KOPT-K1 (cell line): ENCODE data around the gene FAH.

Experiments
- H3K27ac ChIP-seq: fragments of 200-600 bp; sonication (generic); 2 replicates; pipeline ENCODE4 v1.5.1; 2016; ENCODE audit warnings: antibody characterized with exemption, mild to moderate bottlenecking, low read depth, low read length; ENCODE audit not compliant: poor library complexity, severe bottlenecking
- H3K36me3 ChIP-seq: fragments of 200-600 bp; sonication (generic); 2 replicates; pipeline ENCODE4 v1.5.1; 2017; ENCODE audit warnings: antibody characterized with exemption, mild to moderate bottlenecking, low read length, moderate library complexity; ENCODE audit not compliant: insufficient read depth
- H3K9me3 ChIP-seq: fragments of 200-600 bp; sonication (generic); 2 replicates; pipeline ENCODE4 v1.5.1; 2017; ENCODE audit warnings: antibody characterized with exemption, low read length, mild to moderate bottlenecking; ENCODE audit not compliant: insufficient read depth, poor library complexity, severe bottlenecking

Gene FAH

DNA sequence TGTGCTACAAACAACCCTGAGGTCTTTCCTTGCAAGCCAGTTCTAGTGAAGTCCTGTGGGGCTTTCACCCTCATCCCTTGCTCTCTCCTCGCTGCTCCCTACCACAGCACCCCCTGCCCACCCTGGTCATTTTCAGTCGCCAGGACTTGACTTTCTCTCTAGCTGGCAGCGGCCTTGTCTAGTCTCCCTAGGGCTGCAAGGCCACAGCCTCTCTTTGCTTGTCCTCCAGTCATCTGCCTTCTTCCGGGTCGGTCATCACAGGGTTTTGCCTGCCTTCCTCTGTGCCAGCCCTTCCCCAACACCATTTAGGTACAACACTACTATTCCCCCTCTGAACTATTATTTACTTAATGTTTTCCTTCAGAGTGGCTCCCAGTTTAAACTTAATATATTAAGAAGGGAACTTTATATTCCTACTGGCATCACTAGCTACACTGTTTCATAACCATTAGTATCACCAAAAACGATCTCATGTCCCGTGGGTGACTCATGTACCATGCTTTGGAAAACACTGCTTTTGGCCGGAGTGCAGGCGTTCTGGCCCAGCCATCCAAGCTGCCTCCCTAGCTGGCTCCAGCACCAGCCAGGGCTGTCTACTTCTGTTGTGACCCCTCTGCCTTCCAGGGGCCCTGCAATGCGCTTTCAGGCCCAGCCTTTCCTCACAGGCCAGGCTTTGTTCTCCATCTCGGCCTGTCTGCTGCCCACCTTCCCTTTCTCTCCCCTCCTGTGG, 21.4 kb downstream of the FAH start:
- H3K27ac ChIP-seq, result no peak overlapping the region
- H3K36me3 ChIP-seq, result peaks cover 14% of the 10 kb centered on the region
- H3K9me3 ChIP-seq, result no peaks in the 10 kb centered on the region

GRCh38 chr15:80175436-80175835, 22.6 kb downstream of the FAH start:
- no peaks in the 10 kb centered on the region for H3K9me3 ChIP-seq
- no peak overlapping the region for H3K27ac ChIP-seq
- peaks cover 25% of the 10 kb centered on the region for H3K36me3 ChIP-seq

DNA sequence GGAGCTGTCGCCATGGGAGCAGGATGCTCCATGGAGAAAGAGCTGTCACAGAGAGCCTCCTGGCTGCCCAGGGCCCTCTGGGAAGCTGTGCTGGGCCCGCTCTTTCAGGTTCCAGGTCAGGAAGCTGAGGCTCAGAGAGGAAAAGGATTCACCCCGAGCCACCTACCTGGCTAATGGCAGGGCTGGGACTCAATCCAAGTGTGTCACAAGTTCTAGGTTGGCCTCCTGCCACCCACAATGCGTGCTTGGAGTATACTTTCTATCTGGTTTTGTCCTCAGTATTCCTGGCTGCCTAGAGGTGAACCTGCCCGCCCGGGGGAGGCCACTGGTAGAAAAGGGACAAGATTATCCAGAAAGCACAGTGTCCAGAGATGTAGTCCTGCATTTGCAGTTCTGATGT, 23.6 kb downstream of the FAH start:
- Histone ChIP-seq H3K27ac (no peak overlapping the region), H3K36me3 (peaks cover 35% of the 10 kb centered on the region)

GRCh38 chr15:80177156-80177555, 24.4 kb downstream of the FAH start:
- no peak overlapping the region for H3K27ac ChIP-seq
- H3K9me3 ChIP-seq, result no peaks in the 10 kb centered on the region
- peaks cover 43% of the 10 kb centered on the region for H3K36me3 ChIP-seq

More for the DNA sequence above, 23.6 kb downstream of the FAH start:
- H3K9me3 ChIP-seq, result no peaks in the 10 kb centered on the region

DNA sequence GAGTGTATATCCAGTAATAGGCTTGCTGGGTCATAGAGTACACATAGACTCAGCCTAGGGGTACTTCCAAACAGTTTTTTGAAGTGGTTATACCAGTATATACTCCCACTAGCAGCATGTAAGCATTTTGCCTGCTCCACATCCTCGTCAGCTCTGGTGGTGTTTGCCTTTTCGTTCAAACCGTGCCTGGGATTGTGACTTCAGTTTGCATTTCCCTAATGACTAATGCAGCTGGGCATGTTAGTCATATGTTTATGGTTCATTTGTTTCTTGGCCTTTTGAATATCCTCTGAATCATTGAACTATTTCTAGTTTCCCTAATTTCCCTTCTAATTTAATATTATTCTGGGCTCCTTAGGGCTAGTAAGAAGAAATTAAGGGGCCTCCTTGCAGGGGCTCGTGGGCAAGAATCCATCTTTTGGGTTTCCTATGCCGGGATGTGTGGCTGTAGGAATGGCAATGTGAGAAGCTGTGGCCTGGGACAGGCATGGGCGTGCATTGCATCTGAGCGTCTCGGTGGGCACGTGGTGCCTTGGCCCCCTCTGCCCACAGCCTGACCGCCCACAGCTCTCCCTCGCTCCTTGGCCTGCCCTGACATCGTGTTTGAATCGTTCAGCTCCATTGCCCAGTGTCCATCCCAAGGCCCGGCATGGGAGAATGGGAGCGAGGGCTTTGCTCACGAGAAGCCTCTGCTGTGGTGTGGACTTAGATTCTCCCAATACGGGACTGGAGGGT, 26.4 kb downstream of the FAH start:
- H3K36me3 ChIP-seq, result peaks cover 62% of the 10 kb centered on the region
- H3K9me3 ChIP-seq, result no peaks in the 10 kb centered on the region
- H3K27ac ChIP-seq, result no peak overlapping the region

DNA sequence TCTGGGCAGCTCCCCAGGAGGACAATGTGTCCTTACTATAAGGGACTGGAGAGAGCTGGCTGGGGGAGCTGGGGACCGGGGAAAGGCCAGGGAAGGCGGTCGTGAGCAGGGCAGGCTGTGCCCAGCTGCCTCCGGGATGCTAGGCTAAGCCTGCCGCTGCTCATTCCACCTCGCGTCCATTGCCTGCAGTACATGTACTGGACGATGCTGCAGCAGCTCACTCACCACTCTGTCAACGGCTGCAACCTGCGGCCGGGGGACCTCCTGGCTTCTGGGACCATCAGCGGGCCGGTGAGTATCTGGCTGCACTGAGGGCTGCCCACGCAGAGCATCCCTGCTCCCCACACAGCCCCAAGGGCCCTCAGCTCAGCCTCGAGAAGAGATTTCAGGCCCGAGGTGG, 27.1 kb downstream of the FAH start:
- peaks cover 69% of the 10 kb centered on the region for H3K36me3 ChIP-seq
- H3K9me3 ChIP-seq, result no peaks in the 10 kb centered on the region
- no peak overlapping the region for H3K27ac ChIP-seq

DNA sequence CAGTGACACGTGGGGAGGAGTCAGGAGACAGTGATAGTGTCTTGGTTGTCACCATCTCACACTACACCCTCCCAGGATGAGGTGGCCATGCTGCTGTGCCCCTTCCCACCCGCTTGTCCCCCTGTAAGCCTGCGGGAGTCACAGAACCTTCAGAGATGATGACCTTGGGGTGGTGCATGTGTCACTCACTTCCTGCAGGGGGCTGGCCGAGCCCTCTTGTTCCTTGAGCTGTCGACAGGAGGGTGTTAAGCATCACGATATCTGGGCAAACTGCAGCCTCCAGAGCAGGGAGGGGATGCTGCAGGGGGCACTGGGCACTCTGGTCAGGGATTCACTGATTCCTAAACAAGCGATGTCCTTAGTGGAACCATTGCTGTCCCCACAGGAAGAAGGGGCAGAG, 27.7 kb downstream of the FAH start:
- H3K9me3 ChIP-seq, result no peaks in the 10 kb centered on the region
- H3K36me3 ChIP-seq, result peaks cover 69% of the 10 kb centered on the region
- no peak overlapping the region for H3K27ac ChIP-seq

GRCh38 chr15:80180986-80181385, 28.2 kb downstream of the FAH start:
- peaks cover 70% of the 10 kb centered on the region for H3K36me3 ChIP-seq
- H3K27ac ChIP-seq, result no peak overlapping the region
- H3K9me3 ChIP-seq, result no peaks in the 10 kb centered on the region

DNA sequence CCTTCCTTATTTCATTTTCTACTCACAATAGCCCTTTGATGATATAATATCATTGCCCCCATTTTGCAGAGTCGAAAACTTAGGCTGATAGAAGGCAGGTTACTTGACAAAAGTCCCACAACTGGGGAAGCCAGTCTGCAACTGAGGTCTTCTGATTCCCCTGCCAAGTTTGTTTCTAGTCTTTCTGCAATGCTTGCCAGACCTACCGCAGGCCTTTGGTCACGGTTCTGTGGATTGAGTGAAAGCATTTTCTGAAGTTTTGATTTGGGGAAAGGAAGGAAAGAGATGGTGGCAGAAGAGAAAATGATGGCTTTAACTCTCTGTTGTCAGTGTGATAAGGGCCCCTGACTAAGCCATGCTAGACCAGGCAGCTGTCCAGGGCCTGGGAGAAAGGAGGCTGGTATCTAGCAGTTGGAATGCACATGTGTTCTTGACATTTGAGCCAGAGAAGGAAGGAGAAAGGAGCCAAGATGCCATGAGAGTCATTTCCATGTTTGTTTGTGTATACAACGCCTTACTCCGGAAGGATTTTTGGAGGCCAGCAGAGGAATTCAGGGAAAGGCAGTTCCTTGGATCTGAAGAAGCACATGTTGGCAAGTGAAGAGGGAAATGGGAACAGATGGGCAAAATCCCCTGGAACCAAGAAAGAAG, 29.9 kb downstream of the FAH start:
- Histone ChIP-seq H3K9me3 (no peaks in the 10 kb centered on the region), H3K36me3 (peaks cover 81% of the 10 kb centered on the region)

DNA sequence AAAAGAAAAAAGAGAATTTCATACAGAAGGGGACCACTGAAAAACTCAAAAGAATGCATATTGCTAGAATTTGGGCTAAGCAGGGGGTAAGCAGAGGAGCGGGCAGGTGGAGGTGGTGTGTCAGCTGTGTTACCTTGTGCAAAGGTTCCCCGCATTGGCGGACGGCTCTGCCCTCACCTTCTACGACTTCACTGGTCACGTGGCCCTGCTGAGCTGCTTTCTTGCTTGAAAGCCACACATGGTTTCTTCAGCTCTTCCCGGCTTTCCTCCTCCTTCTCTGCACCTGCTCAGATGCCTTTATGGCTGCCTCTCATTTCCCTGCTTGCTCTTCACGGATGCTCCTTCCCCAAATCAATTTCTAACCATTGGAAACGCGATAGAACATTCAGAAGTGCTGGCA, 30.5 kb downstream of the FAH start:
- no peaks in the 10 kb centered on the region for H3K9me3 ChIP-seq
- H3K27ac ChIP-seq, result no peak overlapping the region
- peaks cover 81% of the 10 kb centered on the region for H3K36me3 ChIP-seq

More for the DNA sequence above, 29.9 kb downstream of the FAH start:
- H3K27ac ChIP-seq, result no peak overlapping the region

GRCh38 chr15:80183886-80184285, 31.1 kb downstream of the FAH start:
- Histone ChIP-seq H3K27ac (no peak overlapping the region), H3K9me3 (no peaks in the 10 kb centered on the region), H3K36me3 (peaks cover 81% of the 10 kb centered on the region)

DNA sequence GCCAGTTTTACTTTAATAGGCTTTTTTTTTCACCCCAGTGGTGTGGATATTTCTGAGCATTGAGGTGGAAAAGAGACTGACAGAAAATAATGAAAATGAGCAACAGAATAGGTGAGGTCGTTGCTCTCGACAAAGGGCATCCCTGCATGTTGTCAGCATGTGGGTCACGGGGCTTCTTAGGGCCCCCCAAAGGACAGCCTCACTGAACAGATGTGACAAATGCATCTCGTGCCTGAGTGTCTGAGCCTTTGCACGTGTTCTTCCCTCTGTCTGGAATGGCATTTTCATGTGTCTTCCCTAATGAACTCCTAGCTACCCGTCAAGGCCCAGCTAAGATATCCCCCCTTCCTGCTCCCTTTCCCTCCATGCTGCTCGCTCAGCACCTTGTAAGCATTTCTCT, 31.8 kb downstream of the FAH start:
- Histone ChIP-seq H3K9me3 (no peaks in the 10 kb centered on the region), H3K36me3 (peaks cover 78% of the 10 kb centered on the region), H3K27ac (no peak overlapping the region)

DNA sequence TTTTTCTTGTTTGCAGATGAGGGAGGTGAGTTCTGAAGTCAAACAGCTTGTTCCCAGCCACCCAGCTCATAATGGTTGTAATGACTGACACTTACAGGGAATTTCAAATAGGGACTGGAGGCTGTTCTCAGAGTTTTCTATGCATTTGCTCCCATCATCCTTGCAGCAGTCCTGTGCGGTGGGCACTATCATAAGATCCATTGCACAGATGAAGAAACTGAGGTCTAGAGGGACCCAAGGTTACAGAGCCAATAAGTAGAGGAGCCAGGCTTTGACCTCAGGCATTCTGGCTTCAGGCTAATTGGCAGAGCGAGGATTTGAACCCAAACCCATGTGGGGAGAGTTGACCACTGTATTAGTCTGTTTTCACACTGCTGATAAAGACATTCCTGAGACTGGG, 32.4 kb downstream of the FAH start:
- no peaks in the 10 kb centered on the region for H3K9me3 ChIP-seq
- peaks cover 73% of the 10 kb centered on the region for H3K36me3 ChIP-seq
- no peak overlapping the region for H3K27ac ChIP-seq

DNA sequence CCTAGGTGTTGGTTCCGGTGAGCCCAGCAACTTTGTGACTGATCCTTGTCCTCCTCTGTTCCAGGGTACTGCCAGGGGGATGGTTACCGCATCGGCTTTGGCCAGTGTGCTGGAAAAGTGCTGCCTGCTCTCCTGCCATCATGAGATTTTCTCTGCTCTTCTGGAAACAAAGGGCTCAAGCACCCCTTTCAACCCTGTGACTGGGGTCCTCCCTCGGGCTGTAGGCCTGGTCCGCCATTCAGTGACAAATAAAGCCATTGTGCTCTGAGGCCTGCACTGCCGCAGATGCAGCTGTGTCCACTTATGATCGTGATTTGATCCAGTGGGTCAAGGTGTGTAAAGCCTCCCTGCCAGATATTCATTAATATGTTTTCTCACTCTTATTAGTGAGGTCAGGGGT, 33.3 kb downstream of the FAH start:
- Histone ChIP-seq H3K9me3 (no peaks in the 10 kb centered on the region), H3K27ac (no peak overlapping the region), H3K36me3 (peaks cover 63% of the 10 kb centered on the region)

DNA sequence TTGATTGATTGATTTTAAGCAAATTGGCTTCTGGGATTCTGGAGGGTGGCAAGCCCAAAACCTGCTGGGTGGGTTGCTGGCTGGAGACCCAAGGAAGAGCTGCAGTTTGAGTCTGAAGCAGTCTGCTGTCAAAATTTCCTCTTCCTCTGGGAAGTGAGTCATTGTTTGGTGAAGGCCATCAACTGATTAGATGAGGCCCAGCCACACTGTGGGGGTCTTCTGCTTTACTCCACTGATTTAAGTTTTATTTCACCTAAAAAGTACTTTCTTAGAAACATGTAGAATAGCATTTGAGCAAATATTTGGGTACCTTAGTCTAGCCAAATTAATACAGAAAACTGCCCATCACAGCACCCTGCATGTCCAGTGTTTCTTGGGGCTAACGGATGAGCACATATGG, 33.8 kb downstream of the FAH start:
- Histone ChIP-seq H3K9me3 (no peaks in the 10 kb centered on the region), H3K36me3 (peaks cover 58% of the 10 kb centered on the region), H3K27ac (no peak overlapping the region)
